IPS DF 19.7 (cell line): ENCODE results near the gene TGM2.

Experiments used
- DNase-seq: peaks from one replicate; pipeline ENCODE4 v3.0.0-alpha.2; 2013; ENCODE audit warnings: low read depth, low spot score

The TGM2 gene

GRCh38 chr20:38162149-38162548 lies 2.9 kb downstream of the TGM2 start:
- no peak for DNase-seq

DNA sequence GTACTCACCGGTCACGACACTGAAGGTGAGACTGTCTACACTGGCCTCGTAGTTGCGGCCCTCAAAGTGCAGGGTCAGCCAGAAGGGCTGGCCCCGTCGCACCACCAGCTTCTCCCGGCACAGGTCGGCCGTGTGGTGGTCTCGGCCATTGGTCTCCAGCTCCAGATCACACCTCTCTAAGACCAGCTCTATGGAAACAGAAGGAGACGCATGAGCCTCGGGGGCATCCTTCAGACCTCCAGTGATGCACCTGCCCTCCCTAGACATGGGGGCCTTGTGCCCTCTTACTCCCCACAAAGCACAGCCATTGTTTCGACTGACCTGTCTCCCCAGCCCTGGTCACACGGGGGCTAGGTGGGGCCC lies 3.7 kb downstream of the TGM2 start:
- no peak for DNase-seq

DNA sequence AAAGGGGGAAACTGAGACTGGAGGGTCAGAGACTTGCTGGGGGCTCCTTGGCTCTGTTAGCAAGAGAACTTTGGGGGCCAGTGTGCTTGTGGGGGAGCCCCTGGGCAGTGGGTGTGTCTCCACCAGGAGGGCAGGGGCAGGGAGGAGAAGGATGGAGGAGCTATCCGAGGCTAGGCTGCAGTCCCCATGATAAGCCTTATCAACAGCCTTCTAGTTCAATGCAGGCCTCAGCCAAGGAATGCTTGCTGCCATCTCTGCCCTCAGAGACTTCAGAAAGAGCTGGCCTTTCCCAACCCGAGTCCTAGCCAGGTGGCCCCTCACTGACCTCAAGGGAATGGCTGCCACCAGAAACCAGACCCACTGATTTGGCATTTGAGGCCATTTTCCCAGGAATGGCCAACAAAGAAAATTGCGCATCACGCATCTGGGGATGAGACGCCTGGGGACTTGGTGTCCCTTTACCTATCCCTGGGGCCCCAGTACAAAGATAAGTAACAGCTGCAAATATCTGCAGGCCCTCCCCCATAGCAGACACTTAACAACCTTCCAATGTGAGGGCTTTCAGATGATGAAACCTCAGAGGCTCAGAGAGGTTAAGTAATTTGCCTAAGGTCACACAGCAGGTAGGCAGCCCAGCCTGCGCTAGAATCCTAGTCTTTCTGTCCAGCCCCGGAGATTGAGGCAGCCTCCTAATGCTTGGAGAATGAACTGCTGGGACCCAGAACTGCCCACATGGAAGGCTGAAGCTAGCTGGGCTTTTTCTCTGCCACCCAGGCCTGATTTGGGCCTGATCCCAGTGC lies 4.9 kb downstream of the TGM2 start:
- no peak for DNase-seq

DNA sequence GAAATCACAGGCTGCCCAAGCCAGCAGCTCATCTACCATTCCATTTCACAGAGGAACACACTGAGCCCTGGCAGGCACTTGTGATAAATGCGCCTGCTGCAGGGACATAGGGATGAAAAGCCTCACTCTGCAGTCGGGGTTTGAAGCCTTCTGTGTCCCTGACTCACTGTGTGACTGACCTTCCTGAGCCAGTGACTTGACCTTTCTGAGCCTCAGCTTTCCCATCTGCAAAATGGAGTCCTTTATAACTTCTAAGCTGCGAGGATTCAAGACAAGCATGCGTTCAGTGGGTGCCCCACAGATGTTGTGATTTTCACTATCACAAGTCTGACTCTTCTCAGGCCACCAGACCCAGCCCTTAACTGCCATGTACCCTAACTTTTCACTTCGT lies 5.5 kb downstream of the TGM2 start:
- DNase-seq = no peak

GRCh38 chr20:38158701-38159351 lies 6.2 kb downstream of the TGM2 start:
- no peak for DNase-seq

GRCh38 chr20:38157635-38158495 lies 7.2 kb downstream of the TGM2 start:
- no peak for DNase-seq

GRCh38 chr20:38156888-38157634 lies 8.0 kb downstream of the TGM2 start:
- DNase-seq = no peak

DNA sequence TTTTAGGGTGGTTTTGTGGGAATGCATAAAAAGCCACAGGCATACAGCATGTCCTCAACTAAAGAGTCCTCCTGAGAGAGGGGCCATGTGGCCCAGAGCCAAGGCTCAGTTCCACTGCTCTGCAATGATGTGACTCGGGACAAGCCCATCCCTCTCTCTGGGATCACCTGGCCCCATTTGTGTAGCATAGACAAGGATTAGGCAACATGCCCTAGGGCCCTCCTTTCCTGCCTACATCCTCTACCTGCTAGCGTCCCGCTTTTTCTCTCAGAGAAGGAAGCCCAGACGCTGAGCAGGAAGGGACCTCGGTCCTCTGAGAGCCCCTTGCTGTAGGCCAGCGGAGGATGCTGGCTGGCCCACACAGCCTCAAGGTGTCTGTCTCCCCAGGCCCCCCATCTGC lies 8.8 kb downstream of the TGM2 start:
- no peak for DNase-seq

GRCh38 chr20:38155811-38156210 lies 9.3 kb downstream of the TGM2 start:
- DNase-seq = no peak

DNA sequence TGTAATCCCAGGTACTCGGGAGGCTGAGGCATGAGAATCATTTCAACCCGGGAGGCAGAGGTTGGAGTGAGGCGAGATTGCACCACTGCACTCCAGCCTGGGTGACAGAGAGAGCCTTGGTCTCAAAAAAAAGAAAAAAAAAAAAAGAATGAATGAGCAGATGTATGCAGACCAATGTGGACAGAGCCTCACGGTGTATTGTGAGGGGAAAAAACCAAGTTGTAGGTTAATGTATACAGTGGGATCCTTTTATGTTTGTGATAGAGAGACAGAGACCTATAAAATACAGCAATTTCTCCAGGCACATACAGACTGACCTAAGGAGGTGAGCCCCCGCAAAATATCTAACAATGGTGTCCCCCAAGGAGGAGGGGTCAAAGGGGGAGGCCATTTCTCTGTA lies 11.7 kb downstream of the TGM2 start:
- no peak for DNase-seq

GRCh38 chr20:38152621-38153221 lies 12.3 kb downstream of the TGM2 start:
- DNase-seq = no peak

DNA sequence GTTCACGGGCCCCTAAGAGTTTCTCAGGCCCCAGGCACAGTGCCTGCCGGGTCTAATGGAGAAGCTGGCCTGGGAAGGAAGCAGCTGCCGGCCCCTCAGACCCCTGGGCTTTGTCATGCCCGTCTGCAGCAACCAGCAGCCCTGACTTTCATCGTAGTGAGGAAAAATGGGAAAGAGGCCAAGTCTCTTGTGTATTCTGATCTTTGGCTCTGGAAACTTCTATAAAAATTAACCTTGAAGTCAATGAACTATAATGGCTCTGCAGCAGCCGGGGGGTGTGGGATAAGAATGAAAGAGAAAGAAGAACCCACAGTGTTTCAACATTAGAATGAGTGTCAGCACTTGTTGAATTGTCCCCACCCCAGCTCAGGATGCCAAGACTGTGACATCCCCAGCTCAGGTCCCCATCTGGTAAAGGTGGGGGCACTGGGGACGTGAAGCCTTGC lies 12.9 kb downstream of the TGM2 start:
- DNase-seq = no peak

- DNase-seq = no peak
Observed at GRCh38 chr20:38151455-38151854, 13.6 kb downstream of the TGM2 start.

- DNase-seq = no peak
Observed at GRCh38 chr20:38150335-38151170, 14.5 kb downstream of the TGM2 start.

DNA sequence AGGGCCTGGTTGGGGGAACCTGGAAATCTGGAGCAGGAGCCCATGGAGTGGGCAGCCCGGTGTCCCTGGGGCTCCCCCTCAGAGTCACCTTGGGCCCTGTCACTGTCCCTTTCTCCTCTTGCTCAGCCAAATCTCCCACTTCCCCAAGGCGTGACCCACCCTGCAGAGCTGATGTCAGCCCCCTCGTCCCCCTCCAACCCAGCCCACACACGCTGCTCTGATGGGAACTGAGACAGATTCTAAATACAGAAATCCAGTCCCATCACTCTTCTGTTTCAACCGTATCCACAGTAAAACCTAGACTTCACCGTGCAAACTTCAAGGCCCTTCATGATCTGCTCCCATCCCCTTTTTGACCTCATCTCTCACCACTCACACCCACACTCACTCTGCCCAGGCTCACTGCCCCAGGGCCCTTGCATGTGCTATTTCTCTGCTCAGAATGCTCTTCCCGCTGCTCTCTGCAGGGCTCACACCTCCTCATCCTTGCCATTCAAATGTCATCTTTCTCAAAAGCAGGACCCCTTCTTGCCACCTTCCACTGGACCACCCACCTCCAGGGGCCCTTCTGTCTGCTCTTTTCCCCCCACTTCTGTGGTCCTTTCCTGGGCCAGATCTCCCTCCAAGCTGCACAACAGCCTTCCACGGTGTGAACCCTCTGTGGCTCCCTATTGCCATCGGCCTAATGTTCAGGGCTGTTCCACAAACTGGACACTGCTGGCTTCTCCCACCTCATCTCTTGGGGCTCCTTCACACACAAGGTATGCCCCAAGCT lies 16.6 kb downstream of the TGM2 start:
- DNase-seq = no peak

GRCh38 chr20:38147751-38148150 lies 17.3 kb downstream of the TGM2 start:
- no peak for DNase-seq

DNA sequence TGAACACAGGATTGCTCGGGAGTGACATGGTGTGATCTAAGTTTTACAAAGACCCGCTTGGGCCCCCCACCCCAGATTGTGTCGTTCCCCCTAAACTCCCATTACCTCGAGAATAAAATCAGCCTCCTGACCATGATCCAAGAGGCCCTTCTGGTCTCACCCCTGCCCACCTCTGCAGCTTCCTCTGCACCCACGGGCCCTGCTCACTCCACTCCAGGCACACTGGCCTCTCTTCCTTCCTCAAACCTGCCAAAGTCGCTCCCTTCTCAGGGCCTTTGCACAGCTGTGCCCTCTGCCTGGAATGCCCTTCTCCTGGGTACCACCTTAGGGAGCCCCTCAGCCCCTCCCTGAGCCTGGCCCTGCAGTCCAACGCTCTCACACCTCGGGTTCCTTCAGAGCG lies 17.9 kb downstream of the TGM2 start:
- no peak for DNase-seq

GRCh38 chr20:38146628-38147027 lies 18.4 kb downstream of the TGM2 start:
- no peak for DNase-seq

- DNase-seq = no peak
Observed at GRCh38 chr20:38146156-38146555, 18.9 kb downstream of the TGM2 start.

DNA sequence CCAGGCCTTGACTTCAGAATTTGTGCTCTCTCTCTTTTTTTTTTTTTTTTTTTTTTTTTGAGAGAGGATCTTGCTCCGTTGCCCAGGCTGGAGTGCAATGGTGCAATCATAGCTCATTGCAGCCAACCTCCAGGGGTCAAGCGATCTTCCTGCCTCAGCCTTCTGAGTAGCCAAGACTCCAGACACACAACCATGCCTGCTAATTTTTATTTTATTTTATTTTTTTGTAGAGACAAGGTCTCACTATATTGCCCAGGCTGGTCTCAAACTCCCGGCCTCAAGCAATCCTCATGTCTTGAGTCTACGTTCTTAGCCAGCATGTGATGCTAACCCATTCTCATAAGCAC lies 19.4 kb downstream of the TGM2 start:
- DNase-seq = no peak
